Osteocyte (in vitro differentiated cells): ENCODE results near the gene FBXO41. TPM values are rescaled to one million over a fixed set of nuclear protein-coding genes. Genes with fewer than 3 reads are reported as not detected.

Experiments used
- DNase-seq: peaks from one replicate; pipeline ENCODE4 v3.0.0; 2021; ENCODE audit warnings: mixed read lengths; ENCODE audit not compliant: unreplicated experiment; ENCODE audit errors: extremely low spot score
- H3K27ac Mint-ChIP-seq: one replicate; pipeline ENCODE4 v1.8.0; 2021; ENCODE audit warnings: mild to moderate bottlenecking, mixed read lengths; ENCODE audit not compliant: unreplicated experiment
- H3K27me3 Mint-ChIP-seq: one replicate; pipeline ENCODE4 v1.8.0; 2021; ENCODE audit warnings: mixed read lengths; ENCODE audit not compliant: unreplicated experiment
- H3K36me3 Mint-ChIP-seq: one replicate; pipeline ENCODE4 v1.8.0; 2021; ENCODE audit warnings: mixed read lengths; ENCODE audit not compliant: unreplicated experiment
- H3K4me1 Mint-ChIP-seq: one replicate; pipeline ENCODE4 v1.8.0; 2021; ENCODE audit warnings: mixed read lengths; ENCODE audit not compliant: unreplicated experiment
- H3K4me3 Mint-ChIP-seq: one replicate; pipeline ENCODE4 v1.8.0; 2021; ENCODE audit warnings: mild to moderate bottlenecking, moderate library complexity, mixed read lengths; ENCODE audit not compliant: unreplicated experiment
- H3K9me3 Mint-ChIP-seq: one replicate; pipeline ENCODE4 v1.8.0; 2021; ENCODE audit warnings: mixed read lengths; ENCODE audit not compliant: unreplicated experiment
- CTCF ChIP-seq: fragments of 200-600 bp; sonication (generic); IDR thresholded peaks from 2 replicates; pipeline ENCODE4 v1.5.0; 2021; ENCODE audit warnings: antibody characterized with exemption, mild to moderate bottlenecking, moderate library complexity
- total RNA-seq: library from RNA; stranded (reverse); gene quantifications from 2 replicates; pipeline ENCODE4 v1.2.1, GENCODE V29; 2021

The FBXO41 gene
- total RNA-seq, 1 donor from 2014 or later: 1.6 TPM

- H3K27me3 Mint-ChIP-seq: no peaks in the 10 kb centered on the region
- H3K36me3 Mint-ChIP-seq: no peaks in the 10 kb centered on the region
- peak overlapping the region; percentile 94 for H3K4me3 Mint-ChIP-seq
- no peak for TF ChIP-seq CTCF
- H3K27ac Mint-ChIP-seq: no peak overlapping the region
- H3K9me3 Mint-ChIP-seq: no peaks in the 10 kb centered on the region
- no peak for DNase-seq
- H3K4me1 Mint-ChIP-seq: peaks cover 23% of the 10 kb centered on the region
Measured at GRCh38 chr2:73232403-73233153, 51.7 kb downstream of the FBXO41 start.

GRCh38 chr2:73228631-73229030 is 55.6 kb downstream of the FBXO41 start:
- no peaks in the 10 kb centered on the region for H3K4me1 Mint-ChIP-seq
- no peaks in the 10 kb centered on the region for H3K9me3 Mint-ChIP-seq
- no peak overlapping the region for H3K4me3 Mint-ChIP-seq
- no peak for DNase-seq
- H3K27ac Mint-ChIP-seq: no peak overlapping the region
- no peak for TF ChIP-seq CTCF
- H3K27me3 Mint-ChIP-seq: no peaks in the 10 kb centered on the region
- no peaks in the 10 kb centered on the region for H3K36me3 Mint-ChIP-seq

- TF ChIP-seq CTCF: no peak
Measured at GRCh38 chr2:73227086-73227485, 57.2 kb downstream of the FBXO41 start.

GRCh38 chr2:73225513-73226360 is 58.5 kb downstream of the FBXO41 start:
- peaks cover 6% of the 10 kb centered on the region for H3K36me3 Mint-ChIP-seq
- DNase-seq: no peak
- no peak overlapping the region for H3K27ac Mint-ChIP-seq
- TF ChIP-seq CTCF: no peak
- no peak overlapping the region for H3K4me3 Mint-ChIP-seq
- H3K9me3 Mint-ChIP-seq: no peaks in the 10 kb centered on the region
- no peaks in the 10 kb centered on the region for H3K4me1 Mint-ChIP-seq
- H3K27me3 Mint-ChIP-seq: no peaks in the 10 kb centered on the region

More at GRCh38 chr2:73227086-73227485, 57.2 kb downstream of the FBXO41 start:
- no peak for DNase-seq
- H3K36me3 Mint-ChIP-seq: no peaks in the 10 kb centered on the region
- H3K9me3 Mint-ChIP-seq: no peaks in the 10 kb centered on the region
- no peak overlapping the region for H3K4me3 Mint-ChIP-seq
- no peaks in the 10 kb centered on the region for H3K27me3 Mint-ChIP-seq
- no peak overlapping the region for H3K27ac Mint-ChIP-seq
- H3K4me1 Mint-ChIP-seq: no peaks in the 10 kb centered on the region

GRCh38 chr2:73223821-73224220 is 60.5 kb downstream of the FBXO41 start:
- H3K4me3 Mint-ChIP-seq: no peak overlapping the region
- H3K4me1 Mint-ChIP-seq: no peaks in the 10 kb centered on the region
- H3K27me3 Mint-ChIP-seq: no peaks in the 10 kb centered on the region
- H3K9me3 Mint-ChIP-seq: no peaks in the 10 kb centered on the region
- no peak overlapping the region for H3K27ac Mint-ChIP-seq
- no peak for DNase-seq
- no peak for TF ChIP-seq CTCF
- peaks cover 7% of the 10 kb centered on the region for H3K36me3 Mint-ChIP-seq
